Inferior parietal cortex (tissue), 1 donor: ENCODE measurements around the gene CEP55.

Experiments
- DNase-seq: peaks from one replicate; pipeline ENCODE4 v3.0.0-alpha.2; 2016; ENCODE audit errors: extremely low spot score

CEP55 gene

GRCh38 chr10:93566435-93567276, 70.2 kb downstream of the CEP55 start, which contains the start of gene FFAR4:
Gene FFAR4 (plus strand): TSS chr10:93566665. CDS start chr10:93566721, 56 bp downstream.
- no peak for DNase-seq

GRCh38 chr10:93567277-93568104, 71.1 kb downstream of the CEP55 start:
- no peak for DNase-seq

- DNase-seq, result no peak
Observed at GRCh38 chr10:93568105-93568390, 71.6 kb downstream of the CEP55 start.

GRCh38 chr10:93570383-93570782, 74.0 kb downstream of the CEP55 start:
- DNase-seq, result no peak

DNA sequence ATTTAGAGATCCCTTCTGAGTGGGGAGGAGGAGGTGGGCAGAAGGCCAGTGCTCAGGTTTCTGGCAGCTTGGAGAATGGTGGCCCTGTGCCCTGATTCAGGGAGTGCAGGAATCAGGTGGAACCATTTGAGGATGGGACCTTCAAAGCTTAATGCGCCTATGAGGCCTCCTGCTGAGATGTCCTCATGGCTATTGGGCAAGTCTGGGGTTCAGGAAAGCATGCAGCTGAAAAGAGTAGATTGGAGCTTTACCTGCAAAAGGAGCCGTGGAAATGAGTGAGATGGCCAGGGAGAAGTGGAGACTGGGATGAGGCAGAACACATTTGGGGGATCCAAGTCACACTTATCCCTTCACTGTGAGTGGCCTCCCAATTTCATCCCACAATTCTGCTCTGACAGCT, 76.2 kb downstream of the CEP55 start:
- DNase-seq, result no peak

DNA sequence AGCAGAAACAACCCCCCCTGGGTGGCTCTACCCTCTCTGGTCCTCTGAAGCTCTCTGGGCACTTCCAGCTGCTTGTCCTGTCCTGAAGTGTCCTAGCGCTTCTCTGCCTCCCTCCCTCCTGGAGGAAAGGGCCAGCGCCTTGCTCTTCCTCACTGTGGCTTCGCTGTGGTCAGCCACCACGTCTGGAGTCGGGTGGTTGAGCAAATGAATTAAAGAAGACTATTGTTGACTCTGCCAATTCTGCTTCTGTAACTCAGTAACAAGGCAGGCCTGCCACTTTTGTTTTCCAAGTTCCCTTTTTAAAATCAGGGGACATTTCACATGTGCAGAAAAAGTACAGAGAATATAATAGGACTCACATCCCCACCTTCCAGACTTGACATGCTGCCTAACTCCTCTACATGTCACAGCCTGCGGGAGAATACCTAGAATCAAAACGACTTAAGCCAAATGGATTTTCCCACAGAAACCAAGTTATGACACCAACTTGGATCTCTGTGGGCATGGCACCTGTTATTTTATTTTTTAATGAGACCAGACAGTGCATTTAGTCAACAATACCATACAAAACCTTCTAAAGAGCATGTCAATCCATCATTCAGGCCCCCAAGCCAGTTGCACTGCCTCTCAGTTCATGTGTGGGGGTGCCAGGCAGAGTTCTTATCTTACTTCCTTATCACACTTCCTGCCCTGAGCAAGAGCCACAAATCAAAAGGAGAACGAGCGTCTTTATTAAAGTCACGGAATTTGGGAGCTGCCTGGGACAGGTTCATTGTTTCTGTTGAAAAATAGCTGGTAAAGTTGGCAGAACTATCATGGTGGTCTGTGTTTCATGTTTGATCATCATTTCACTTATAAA, 76.9 kb downstream of the CEP55 start:
- DNase-seq, result no peak

DNA sequence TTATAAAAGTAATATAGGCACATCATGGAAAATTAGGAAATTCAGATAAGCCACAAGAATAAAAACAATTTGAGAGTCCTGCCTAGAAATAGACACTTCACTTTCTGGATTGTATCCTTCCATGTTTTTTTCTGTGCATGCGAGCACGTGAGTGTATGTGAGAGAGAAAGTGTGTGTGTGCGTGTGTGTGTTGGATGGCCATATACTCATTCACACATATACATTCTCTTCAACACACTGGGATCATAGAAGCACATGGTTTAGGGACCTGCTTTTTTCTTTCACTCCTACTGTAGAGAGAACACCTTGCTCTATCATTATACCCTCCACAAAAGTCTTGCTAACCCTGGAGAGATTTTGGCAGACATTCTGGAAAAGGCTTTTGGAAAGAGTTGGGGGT, 77.5 kb downstream of the CEP55 start:
- DNase-seq, result no peak

GRCh38 chr10:93576888-93577287, 80.5 kb downstream of the CEP55 start:
- no peak for DNase-seq

- DNase-seq, result no peak
Observed at GRCh38 chr10:93577565-93577964, 81.2 kb downstream of the CEP55 start.
